Ishikawa (cell line): Measurements from ENCODE around the gene SYNC.

Experiments used
- CEBPB ChIP-seq: IDR thresholded peaks from 2 replicates; pipeline ENCODE4 v1.6.1; 2012
- CREB1 ChIP-seq: IDR thresholded peaks from 2 replicates; pipeline ENCODE4 v1.6.1; 2012; ENCODE audit warnings: low read depth
- EGR1 ChIP-seq: IDR thresholded peaks from 2 replicates; pipeline ENCODE4 v1.6.1; 2012
- EP300 ChIP-seq: IDR thresholded peaks from 2 replicates; pipeline ENCODE4 v1.6.1; 2012; ENCODE audit warnings: borderline replicate concordance
- MAX ChIP-seq: IDR thresholded peaks from 2 replicates; pipeline ENCODE4 v1.6.1; 2012
- NFIC ChIP-seq: IDR thresholded peaks from 2 replicates; pipeline ENCODE4 v1.6.1; 2012
- RAD21 ChIP-seq: IDR thresholded peaks from 2 replicates; pipeline ENCODE4 v1.6.1; 2012; ENCODE audit warnings: low read depth
- TAF1 ChIP-seq: IDR thresholded peaks from 2 replicates; pipeline ENCODE4 v1.6.1; 2012; ENCODE audit warnings: low read depth, mild to moderate bottlenecking
- TCF12 ChIP-seq: IDR thresholded peaks from 2 replicates; pipeline ENCODE4 v1.6.1; 2012; ENCODE audit warnings: low read depth
- YY1 ChIP-seq: IDR thresholded peaks from 2 replicates; pipeline ENCODE4 v1.6.1; 2012; ENCODE audit warnings: low read depth
- TF ChIP-seq, protein P1 (sequence below): IDR thresholded peaks from 2 replicates; pipeline ENCODE4 v1.6.1; 2012
- TF ChIP-seq, protein P2 (sequence below): IDR thresholded peaks from 2 replicates; pipeline ENCODE4 v1.6.1; 2012; ENCODE audit warnings: low read depth, mild to moderate bottlenecking

DNA sequence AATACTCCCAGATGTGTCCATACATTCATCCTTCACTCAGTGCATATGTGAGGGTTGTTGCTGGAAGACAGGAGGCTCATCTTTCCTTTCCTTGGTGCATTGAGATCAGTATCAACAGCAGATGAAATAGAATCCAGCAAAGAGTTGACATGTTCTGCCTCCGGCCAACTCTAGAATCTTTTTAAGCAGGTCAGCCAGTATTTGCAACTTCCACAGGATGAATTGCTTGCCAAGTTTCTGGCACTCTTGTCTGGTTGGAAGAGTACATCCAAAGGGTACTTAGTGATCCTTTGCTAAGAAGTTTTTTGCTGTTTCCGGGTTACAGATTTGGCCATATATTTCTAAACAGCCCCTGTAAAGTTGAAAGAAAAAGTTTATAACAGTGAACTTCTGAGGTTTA lies 21.1 kb downstream of the SYNC start:
- no peak for TF ChIP-seq RAD21
- TF ChIP-seq, protein P1, sequence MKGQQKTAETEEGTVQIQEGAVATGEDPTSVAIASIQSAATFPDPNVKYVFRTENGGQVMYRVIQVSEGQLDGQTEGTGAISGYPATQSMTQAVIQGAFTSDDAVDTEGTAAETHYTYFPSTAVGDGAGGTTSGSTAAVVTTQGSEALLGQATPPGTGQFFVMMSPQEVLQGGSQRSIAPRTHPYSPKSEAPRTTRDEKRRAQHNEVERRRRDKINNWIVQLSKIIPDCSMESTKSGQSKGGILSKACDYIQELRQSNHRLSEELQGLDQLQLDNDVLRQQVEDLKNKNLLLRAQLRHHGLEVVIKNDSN = no peak
- TF ChIP-seq TCF12 = no peak
- no peak for TF ChIP-seq MAX
- TF ChIP-seq TAF1 = no peak
- no peak for TF ChIP-seq NFIC
- no peak for TF ChIP-seq CEBPB
- TF ChIP-seq EP300 = no peak
- no peak for TF ChIP-seq CREB1
- TF ChIP-seq, protein P2, sequence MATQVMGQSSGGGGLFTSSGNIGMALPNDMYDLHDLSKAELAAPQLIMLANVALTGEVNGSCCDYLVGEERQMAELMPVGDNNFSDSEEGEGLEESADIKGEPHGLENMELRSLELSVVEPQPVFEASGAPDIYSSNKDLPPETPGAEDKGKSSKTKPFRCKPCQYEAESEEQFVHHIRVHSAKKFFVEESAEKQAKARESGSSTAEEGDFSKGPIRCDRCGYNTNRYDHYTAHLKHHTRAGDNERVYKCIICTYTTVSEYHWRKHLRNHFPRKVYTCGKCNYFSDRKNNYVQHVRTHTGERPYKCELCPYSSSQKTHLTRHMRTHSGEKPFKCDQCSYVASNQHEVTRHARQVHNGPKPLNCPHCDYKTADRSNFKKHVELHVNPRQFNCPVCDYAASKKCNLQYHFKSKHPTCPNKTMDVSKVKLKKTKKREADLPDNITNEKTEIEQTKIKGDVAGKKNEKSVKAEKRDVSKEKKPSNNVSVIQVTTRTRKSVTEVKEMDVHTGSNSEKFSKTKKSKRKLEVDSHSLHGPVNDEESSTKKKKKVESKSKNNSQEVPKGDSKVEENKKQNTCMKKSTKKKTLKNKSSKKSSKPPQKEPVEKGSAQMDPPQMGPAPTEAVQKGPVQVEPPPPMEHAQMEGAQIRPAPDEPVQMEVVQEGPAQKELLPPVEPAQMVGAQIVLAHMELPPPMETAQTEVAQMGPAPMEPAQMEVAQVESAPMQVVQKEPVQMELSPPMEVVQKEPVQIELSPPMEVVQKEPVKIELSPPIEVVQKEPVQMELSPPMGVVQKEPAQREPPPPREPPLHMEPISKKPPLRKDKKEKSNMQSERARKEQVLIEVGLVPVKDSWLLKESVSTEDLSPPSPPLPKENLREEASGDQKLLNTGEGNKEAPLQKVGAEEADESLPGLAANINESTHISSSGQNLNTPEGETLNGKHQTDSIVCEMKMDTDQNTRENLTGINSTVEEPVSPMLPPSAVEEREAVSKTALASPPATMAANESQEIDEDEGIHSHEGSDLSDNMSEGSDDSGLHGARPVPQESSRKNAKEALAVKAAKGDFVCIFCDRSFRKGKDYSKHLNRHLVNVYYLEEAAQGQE = no peak
- TF ChIP-seq YY1 = no peak
- TF ChIP-seq EGR1 = no peak
